Endothelial cell (in vitro differentiated cells): ENCODE measurements around the gene LRRC31. TPM values are rescaled to one million over a fixed set of nuclear protein-coding genes. Genes with fewer than 3 reads are reported as not detected.

Source experiments
- DNase-seq: peaks from one replicate; pipeline ENCODE4 v3.0.0; 2021; ENCODE audit warnings: low spot score
- H3K27ac Mint-ChIP-seq: one replicate; pipeline ENCODE4 v1.8.0; 2021; ENCODE audit warnings: mixed read lengths, inconsistent platforms; ENCODE audit not compliant: unreplicated experiment
- H3K27me3 Mint-ChIP-seq: one replicate; pipeline ENCODE4 v1.8.0; 2021; ENCODE audit warnings: mild to moderate bottlenecking, moderate library complexity, mixed read lengths, inconsistent platforms; ENCODE audit not compliant: unreplicated experiment
- H3K36me3 Mint-ChIP-seq: one replicate; pipeline ENCODE4 v1.8.0; 2021; ENCODE audit warnings: mild to moderate bottlenecking, low read depth, mixed read lengths, inconsistent platforms; ENCODE audit not compliant: unreplicated experiment
- H3K4me1 Mint-ChIP-seq: one replicate; pipeline ENCODE4 v1.8.0; 2021; ENCODE audit warnings: mild to moderate bottlenecking, mixed read lengths, inconsistent platforms; ENCODE audit not compliant: unreplicated experiment
- H3K4me3 Mint-ChIP-seq: one replicate; pipeline ENCODE4 v1.8.0; 2021; ENCODE audit warnings: mild to moderate bottlenecking, mixed read lengths, inconsistent platforms; ENCODE audit not compliant: unreplicated experiment
- H3K9me3 Mint-ChIP-seq: one replicate; pipeline ENCODE4 v1.8.0; 2021; ENCODE audit warnings: mixed read lengths, inconsistent platforms; ENCODE audit not compliant: unreplicated experiment
- total RNA-seq: library from RNA; stranded (reverse); fragmentation: NEBNext Ultra II Directional; extraction: Animal tissue kit (Norgen Biotek cat#: 25700); gene quantifications from one replicate; pipeline ENCODE4 v1.2.1, GENCODE V29; 2021; ENCODE audit not compliant: unreplicated experiment
- TF ChIP-seq, protein P1 (sequence below): fragments of 200-600 bp; sonication (generic); IDR thresholded peaks from one replicate; pipeline ENCODE4 v1.5.0; 2021; ENCODE audit warnings: antibody characterized with exemption; ENCODE audit not compliant: unreplicated experiment

The LRRC31 gene
- total RNA-seq, 1 donor from 2014 or later = 0.23 TPM

- H3K27me3 Mint-ChIP-seq = no peaks in the 10 kb centered on the region
- H3K4me3 Mint-ChIP-seq = no peak overlapping the region
- DNase-seq = no peak
- H3K27ac Mint-ChIP-seq = no peak overlapping the region
- TF ChIP-seq, protein P1, sequence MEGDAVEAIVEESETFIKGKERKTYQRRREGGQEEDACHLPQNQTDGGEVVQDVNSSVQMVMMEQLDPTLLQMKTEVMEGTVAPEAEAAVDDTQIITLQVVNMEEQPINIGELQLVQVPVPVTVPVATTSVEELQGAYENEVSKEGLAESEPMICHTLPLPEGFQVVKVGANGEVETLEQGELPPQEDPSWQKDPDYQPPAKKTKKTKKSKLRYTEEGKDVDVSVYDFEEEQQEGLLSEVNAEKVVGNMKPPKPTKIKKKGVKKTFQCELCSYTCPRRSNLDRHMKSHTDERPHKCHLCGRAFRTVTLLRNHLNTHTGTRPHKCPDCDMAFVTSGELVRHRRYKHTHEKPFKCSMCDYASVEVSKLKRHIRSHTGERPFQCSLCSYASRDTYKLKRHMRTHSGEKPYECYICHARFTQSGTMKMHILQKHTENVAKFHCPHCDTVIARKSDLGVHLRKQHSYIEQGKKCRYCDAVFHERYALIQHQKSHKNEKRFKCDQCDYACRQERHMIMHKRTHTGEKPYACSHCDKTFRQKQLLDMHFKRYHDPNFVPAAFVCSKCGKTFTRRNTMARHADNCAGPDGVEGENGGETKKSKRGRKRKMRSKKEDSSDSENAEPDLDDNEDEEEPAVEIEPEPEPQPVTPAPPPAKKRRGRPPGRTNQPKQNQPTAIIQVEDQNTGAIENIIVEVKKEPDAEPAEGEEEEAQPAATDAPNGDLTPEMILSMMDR = no peak
- peaks cover 5% of the 10 kb centered on the region for H3K4me1 Mint-ChIP-seq
- H3K36me3 Mint-ChIP-seq = no peaks in the 10 kb centered on the region
- no peaks in the 10 kb centered on the region for H3K9me3 Mint-ChIP-seq
Measured at GRCh38 chr3:169842960-169843359, 26.8 kb downstream of the LRRC31 start.

DNA sequence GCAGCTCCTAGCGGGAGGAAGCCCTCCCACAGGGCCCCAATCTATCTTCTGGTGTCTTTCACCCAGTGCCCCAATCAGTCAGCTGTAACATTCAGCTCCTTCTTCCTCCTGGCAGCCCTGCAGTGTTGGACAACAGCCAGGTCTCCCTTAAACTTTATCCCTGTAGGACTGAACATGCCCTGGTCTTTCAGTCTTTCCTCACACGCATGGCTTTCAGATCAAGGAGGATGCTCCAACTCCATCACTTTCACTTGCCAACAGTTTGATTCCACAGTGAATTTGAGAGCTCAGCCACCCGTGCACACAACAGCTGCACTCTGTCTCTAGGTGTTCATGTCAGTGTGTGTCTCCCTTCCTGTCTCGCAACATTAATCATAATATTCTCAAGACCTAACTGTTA, 28.6 kb downstream of the LRRC31 start:
- Mint-ChIP-seq H3K4me1 (peaks cover 16% of the 10 kb centered on the region), H3K4me3 (no peak overlapping the region), H3K27me3 (no peaks in the 10 kb centered on the region), H3K36me3 (no peaks in the 10 kb centered on the region), H3K27ac (no peak overlapping the region), H3K9me3 (no peaks in the 10 kb centered on the region)
- no peak for DNase-seq
- TF ChIP-seq, protein P1 = no peak

DNA sequence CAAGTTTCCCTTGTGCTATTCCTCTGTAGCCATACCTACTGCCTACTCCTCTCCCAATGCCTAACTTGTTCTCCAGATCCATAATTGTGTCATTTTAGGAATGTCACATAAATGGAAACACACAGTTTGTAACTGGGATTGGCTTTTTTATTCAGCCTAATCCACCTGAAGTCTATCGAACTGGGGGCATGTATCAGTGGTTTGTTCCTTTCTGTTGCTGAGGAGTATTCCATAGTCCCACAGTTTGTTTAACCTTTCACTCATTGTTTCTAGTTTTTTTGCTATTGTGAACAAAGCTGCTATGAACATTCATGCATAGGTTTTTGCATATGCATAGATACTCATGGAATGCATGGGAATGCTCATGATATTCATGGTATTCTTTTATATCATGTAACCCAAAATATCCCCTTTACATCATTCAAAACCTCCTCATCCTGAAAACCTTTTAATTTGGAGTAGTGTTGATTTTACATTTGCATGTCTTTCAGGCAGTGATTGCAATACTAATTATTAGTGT, 31.2 kb downstream of the LRRC31 start:
- TF ChIP-seq, protein P1 = no peak
- Mint-ChIP-seq H3K4me1 (peaks cover 22% of the 10 kb centered on the region), H3K27me3 (no peaks in the 10 kb centered on the region), H3K36me3 (no peaks in the 10 kb centered on the region), H3K9me3 (no peaks in the 10 kb centered on the region), H3K4me3 (no peak overlapping the region), H3K27ac (no peak overlapping the region)
- no peak for DNase-seq

DNA sequence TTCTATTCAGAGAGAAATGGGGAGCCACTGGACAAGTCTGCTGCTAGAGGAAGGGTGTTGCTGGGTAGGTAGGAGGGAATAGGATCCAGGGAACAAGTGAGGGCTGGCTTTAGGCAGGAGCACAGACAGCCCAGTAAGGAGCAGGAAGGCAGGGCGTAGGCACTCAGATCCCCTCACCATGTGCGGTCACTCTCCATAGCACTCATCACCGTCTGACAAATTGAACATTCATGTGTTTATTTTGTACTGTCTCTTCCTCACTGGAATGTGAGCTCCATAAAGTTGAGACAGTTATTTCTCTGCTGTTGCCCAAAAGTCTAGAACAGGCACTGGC, 32.8 kb downstream of the LRRC31 start:
- Mint-ChIP-seq H3K27ac (peak overlapping the region; percentile 61), H3K36me3 (no peaks in the 10 kb centered on the region), H3K4me1 (peaks cover 20% of the 10 kb centered on the region), H3K27me3 (no peaks in the 10 kb centered on the region), H3K9me3 (no peaks in the 10 kb centered on the region), H3K4me3 (no peak overlapping the region)
- TF ChIP-seq, protein P1 = no peak
- no peak for DNase-seq

DNA sequence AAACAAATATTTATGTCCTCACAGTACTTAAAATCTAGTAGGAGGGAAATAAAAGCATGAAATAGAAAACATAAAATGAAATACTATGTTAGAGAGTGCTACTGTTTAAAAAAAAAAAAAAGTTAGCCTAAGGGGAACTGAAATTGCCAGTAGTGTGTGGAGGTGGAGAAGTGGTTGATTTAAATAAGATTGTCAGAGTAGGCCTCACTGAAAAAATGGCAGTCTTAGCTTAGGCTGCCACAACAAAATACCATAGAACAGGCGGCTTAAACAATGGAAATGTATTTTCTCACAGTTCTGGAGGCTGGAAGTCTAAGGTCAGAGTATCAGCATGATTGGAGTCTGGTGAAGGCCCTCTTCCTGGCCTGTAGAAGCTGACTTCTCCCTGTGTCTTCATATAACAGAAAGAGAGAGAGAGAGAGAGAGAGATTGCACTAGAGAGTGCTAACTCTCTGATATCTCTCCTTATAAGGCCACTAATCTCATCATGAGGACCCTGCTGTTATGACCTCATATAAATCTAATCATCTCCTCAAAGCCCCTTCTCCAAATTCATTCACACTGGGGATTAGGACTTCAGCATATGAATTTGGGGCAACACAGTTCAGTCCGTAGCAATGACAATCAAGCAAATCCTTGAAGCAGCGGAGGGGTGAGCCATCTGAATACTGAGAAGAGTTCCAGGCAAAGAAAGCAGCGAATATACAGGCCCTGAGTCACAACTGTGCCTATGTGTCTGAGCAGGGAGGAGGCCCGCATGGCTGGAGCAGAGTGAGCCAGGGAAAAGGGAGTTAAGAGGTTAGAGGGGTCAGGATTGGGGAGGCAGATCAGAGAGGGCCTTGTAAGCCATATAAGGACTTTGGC, 33.4 kb downstream of the LRRC31 start:
- Mint-ChIP-seq H3K4me3 (peak overlapping the region; percentile 22), H3K27me3 (no peaks in the 10 kb centered on the region), H3K9me3 (no peaks in the 10 kb centered on the region), H3K36me3 (no peaks in the 10 kb centered on the region), H3K27ac (peak overlapping the region; percentile 61), H3K4me1 (peaks cover 20% of the 10 kb centered on the region)
- no peak for DNase-seq
- TF ChIP-seq, protein P1 = no peak
